Measurements from ENCODE around the gene DYRK2.

DNA sequence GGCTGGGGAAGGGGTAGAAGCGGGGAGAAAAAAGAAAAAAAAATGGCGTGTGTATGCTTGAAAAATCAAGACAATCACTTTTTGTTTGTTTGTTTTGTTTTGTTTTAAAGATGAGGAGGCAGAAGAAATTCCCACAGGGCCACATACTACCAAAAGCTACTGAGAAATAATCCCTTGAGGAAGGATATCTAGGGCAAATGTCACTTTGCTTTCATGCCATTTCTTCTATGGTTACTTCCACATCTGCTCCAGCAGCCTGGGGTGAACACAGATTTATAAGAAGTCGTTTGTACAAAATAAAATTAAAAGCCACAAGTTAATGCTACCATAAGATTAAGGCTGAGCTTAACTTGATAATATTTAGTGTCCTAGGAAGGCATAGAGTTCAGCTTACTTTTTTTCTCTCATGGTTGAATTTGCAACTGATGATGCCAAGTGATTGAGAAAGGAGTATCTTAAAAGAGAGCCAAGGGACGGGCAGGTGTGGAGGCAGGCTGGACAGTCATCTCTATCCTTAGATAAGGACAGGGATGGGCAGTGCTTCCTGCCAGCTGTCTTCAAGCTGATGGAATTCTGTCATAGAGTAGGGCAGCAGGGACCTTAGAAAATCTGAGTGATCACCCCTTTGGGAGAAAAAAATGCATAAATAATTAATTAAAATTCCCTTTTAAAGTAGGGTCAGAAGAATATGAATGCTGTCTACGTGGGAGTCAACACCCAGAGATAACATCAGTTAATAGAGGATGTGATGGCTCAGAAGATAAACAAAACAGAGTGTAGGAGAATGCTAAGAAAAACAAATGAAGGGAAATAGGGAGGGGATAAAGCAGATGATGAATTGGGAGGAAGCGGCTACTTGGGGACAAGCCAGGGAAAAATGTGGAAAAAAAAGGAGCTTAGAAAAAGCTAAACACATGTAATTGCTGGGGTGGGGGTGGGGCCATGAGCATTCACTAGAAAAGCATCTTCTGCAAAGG, 57.1 kb downstream of the DYRK2 start:
- TF ChIP-seq, protein P1, sequence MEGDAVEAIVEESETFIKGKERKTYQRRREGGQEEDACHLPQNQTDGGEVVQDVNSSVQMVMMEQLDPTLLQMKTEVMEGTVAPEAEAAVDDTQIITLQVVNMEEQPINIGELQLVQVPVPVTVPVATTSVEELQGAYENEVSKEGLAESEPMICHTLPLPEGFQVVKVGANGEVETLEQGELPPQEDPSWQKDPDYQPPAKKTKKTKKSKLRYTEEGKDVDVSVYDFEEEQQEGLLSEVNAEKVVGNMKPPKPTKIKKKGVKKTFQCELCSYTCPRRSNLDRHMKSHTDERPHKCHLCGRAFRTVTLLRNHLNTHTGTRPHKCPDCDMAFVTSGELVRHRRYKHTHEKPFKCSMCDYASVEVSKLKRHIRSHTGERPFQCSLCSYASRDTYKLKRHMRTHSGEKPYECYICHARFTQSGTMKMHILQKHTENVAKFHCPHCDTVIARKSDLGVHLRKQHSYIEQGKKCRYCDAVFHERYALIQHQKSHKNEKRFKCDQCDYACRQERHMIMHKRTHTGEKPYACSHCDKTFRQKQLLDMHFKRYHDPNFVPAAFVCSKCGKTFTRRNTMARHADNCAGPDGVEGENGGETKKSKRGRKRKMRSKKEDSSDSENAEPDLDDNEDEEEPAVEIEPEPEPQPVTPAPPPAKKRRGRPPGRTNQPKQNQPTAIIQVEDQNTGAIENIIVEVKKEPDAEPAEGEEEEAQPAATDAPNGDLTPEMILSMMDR (IDR thresholded peaks at IDR 0.05): no peak
- TF ChIP-seq POLR2A (IDR thresholded peaks at IDR 0.05): no peak

Data from adrenal gland (tissue), 5 donors.